Right lung (tissue), 10 donors: Measurements from ENCODE around the gene C4orf54. TPM values are rescaled to one million over a fixed set of nuclear protein-coding genes. Genes with fewer than 3 reads are reported as not detected.

Experiments used
- DNase-seq, 2 donors: peaks; one replicate each; pipeline ENCODE4 v3.0.0-alpha.2; 2013
- long read RNA-seq, 8 donors: transcript quantifications; one replicate each; lab custom pipeline, GENCODE V29; 2026
- polyA plus RNA-seq, 5 donors: library from polyadenylated mRNA; unstranded; fragments of 120-200 nt; gene quantifications; one replicate each; pipeline versions ENCODE4 v1.2.1 to v1.2.3, GENCODE V29; 2013; ENCODE audit warnings: inconsistent platforms in 1 of 5, low replicate concordance in 1 of 5; ENCODE audit not compliant: insufficient read length in 5 of 5, insufficient read depth in 1 of 5

C4orf54 gene
- 1 to 10 TPM in 1 of 5 donors, under 1 TPM in 4; 0.01 to 2.6 (median 0.10) TPM for polyA plus RNA-seq
- long read RNA-seq, donor 1 = 0 reads
- long read RNA-seq, donor 2 = 0 reads
- long read RNA-seq, donor 3 = 0 reads
- long read RNA-seq, donor 4 = 0 reads
- long read RNA-seq, donor 5 = 0 reads
- long read RNA-seq, donor 6 = 0 reads
- long read RNA-seq, donor 7, full-length matches to known transcripts = 1 of 1 reads
- long read RNA-seq, donor 7, partial matches to known transcripts = 0 of 1 reads
- long read RNA-seq, donor 7, other reads (novel, unspliced or antisense) = 0 of 1 reads
- long read RNA-seq, donor 8 = 0 reads

GRCh38 chr4:99657798-99658197, at the start of gene C4orf54:
Gene C4orf54, minus strand, starts transcription at chr4:99657828. Its CDS starts 3,180 bp downstream, at chr4:99654648.
- no peak for DNase-seq

- no peak for DNase-seq
Observed at GRCh38 chr4:99705891-99706290, 48.3 kb upstream of the C4orf54 start.

GRCh38 chr4:99696801-99697200, 39.2 kb upstream of the C4orf54 start:
- no peak for DNase-seq

GRCh38 chr4:99693140-99693539, 35.5 kb upstream of the C4orf54 start:
- DNase-seq = no peak

GRCh38 chr4:99690990-99691389, 33.4 kb upstream of the C4orf54 start:
- no peak for DNase-seq

- DNase-seq = no peak
Observed at GRCh38 chr4:99690472-99690871, 32.8 kb upstream of the C4orf54 start.

GRCh38 chr4:99687120-99687519, 29.5 kb upstream of the C4orf54 start:
- DNase-seq = peak; percentile 83 to 89

GRCh38 chr4:99685234-99685633, 27.6 kb upstream of the C4orf54 start:
- no peak for DNase-seq

GRCh38 chr4:99683895-99684294, 26.3 kb upstream of the C4orf54 start:
- no peak for DNase-seq

- DNase-seq = no peak
Observed at GRCh38 chr4:99679976-99680375, 22.3 kb upstream of the C4orf54 start.

GRCh38 chr4:99679204-99679603, 21.6 kb upstream of the C4orf54 start:
- peak in 1 of 2 donors; percentile 46 for DNase-seq

- DNase-seq = no peak
Observed at GRCh38 chr4:99677161-99677560, 19.5 kb upstream of the C4orf54 start.

- no peak for DNase-seq
Observed at GRCh38 chr4:99670409-99671073, 12.9 kb upstream of the C4orf54 start.

- DNase-seq = no peak
Observed at GRCh38 chr4:99669084-99669483, 11.5 kb upstream of the C4orf54 start.

- DNase-seq = peak in 1 of 2 donors; percentile 30
Observed at GRCh38 chr4:99668472-99668871, 10.8 kb upstream of the C4orf54 start.

GRCh38 chr4:99665983-99666382, 8.4 kb upstream of the C4orf54 start:
- no peak for DNase-seq

GRCh38 chr4:99664716-99665115, 7.1 kb upstream of the C4orf54 start:
- DNase-seq = peak; percentile 68 to 75

GRCh38 chr4:99661907-99662306, 4.3 kb upstream of the C4orf54 start:
- no peak for DNase-seq

GRCh38 chr4:99658666-99659065, 1.0 kb upstream of the C4orf54 start:
- no peak for DNase-seq

- peak in 1 of 2 donors; percentile 32 for DNase-seq
Observed at GRCh38 chr4:99655308-99656081, 2.1 kb downstream of the C4orf54 start.

GRCh38 chr4:99654361-99654761, 3.3 kb downstream of the C4orf54 start:
- no peak for DNase-seq

- DNase-seq = no peak
Observed at GRCh38 chr4:99653916-99654315, 3.7 kb downstream of the C4orf54 start.
